ENCODE measurements around the gene ZNF337. TPM values are rescaled to one million over a fixed set of nuclear protein-coding genes. Genes with fewer than 3 reads are reported as not detected.
"Not testable (repeated sequence)": the region's sequence is repeated elsewhere in the genome, so short reads cannot be mapped to it uniquely, and the experiment has no call there.

ZNF337 gene
- total RNA-seq, 1 donor from 2014 or later = 15.5 TPM

DNA sequence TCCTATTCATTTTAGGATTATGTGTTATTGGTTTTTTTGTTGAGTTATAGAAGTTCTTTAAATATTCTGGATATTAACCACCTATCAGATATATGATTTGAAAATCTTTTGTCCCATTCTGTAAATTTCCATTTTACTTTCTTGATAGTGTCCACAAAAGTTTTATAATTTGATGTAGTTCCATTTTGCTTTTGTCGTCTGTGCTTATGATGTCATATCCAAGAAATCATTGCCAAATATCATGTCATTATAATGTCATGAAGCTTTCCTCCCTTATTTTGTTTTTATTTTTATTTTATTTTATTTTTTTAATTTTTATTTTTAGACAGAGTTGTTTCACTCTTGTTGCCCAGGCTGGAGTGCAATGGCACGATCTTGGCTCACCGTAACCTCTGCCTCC, 51.8 kb downstream of the ZNF337 start:
- POLR2A ChIA-PET = no interaction called here
- intact Hi-C loops (cut with micrococcal nuclease) = no loop called here
- Mint-ChIP-seq H3K27ac (no peak overlapping the region), H3K36me3 (ENCODE audit: low read depth) (peaks cover 23% of the 10 kb centered on the region), H3K9me3 (no peaks in the 10 kb centered on the region), H3K4me3 (no peak overlapping the region), H3K4me1 (no peaks in the 10 kb centered on the region), H3K27me3 (no peaks in the 10 kb centered on the region)
- no peak for DNase-seq
- TF ChIP-seq, protein P1, sequence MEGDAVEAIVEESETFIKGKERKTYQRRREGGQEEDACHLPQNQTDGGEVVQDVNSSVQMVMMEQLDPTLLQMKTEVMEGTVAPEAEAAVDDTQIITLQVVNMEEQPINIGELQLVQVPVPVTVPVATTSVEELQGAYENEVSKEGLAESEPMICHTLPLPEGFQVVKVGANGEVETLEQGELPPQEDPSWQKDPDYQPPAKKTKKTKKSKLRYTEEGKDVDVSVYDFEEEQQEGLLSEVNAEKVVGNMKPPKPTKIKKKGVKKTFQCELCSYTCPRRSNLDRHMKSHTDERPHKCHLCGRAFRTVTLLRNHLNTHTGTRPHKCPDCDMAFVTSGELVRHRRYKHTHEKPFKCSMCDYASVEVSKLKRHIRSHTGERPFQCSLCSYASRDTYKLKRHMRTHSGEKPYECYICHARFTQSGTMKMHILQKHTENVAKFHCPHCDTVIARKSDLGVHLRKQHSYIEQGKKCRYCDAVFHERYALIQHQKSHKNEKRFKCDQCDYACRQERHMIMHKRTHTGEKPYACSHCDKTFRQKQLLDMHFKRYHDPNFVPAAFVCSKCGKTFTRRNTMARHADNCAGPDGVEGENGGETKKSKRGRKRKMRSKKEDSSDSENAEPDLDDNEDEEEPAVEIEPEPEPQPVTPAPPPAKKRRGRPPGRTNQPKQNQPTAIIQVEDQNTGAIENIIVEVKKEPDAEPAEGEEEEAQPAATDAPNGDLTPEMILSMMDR (IDR thresholded peaks at IDR 0.05) = no peak
- ATAC-seq (ENCODE audit: low read depth) = no peak
- CTCF ChIA-PET = no interaction called here

DNA sequence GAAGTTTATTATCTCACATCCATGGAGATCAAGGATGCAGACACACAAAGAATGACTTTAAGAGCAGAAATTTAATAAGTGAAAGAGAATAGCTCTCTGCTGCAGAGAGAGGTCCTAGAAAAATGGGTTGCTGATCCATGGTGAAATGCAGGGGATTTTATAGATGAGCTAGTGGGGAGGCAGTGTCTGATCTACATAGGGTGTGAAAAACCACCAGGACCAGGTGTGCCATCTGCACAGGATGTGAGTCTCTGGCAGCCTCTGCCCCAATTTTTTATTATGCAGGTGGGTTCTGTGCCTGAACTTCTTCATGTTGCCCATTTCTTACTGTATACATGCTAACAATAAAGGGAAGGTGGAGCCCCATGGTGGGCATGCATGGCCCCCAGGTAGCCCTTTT, 52.9 kb downstream of the ZNF337 start:
- Mint-ChIP-seq H3K4me3 (no peak overlapping the region), H3K27ac (no peak overlapping the region), H3K9me3 (no peaks in the 10 kb centered on the region), H3K27me3 (no peaks in the 10 kb centered on the region), H3K4me1 (no peaks in the 10 kb centered on the region), H3K36me3 (ENCODE audit: low read depth) (peaks cover 22% of the 10 kb centered on the region)
- POLR2A ChIA-PET = no interaction called here
- CTCF ChIA-PET = no interaction called here
- intact Hi-C loops (cut with micrococcal nuclease) = no loop called here
- DNase-seq (no peak), ATAC-seq (ENCODE audit: low read depth) (no peak)
- TF ChIP-seq, protein P1 (IDR thresholded peaks at IDR 0.05) = no peak

DNA sequence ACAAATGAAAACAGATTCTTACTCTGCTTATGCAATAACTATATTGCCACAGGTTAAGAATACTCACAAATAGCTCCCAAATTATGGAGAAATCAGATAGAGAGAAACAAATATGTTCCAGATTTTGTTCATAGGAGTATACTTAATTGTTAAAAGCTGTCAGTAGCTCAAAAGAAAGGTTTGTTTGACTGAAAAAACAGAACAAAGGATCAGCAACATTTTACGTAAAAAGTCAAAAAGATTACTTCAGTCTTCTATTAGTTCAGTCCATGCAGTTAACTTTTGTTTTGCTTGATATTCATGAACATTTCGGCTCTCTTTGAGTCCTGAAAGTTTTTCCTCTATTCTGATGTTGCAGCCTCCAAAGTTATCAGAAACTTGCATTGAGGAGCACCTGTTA, 59.4 kb downstream of the ZNF337 start:
- H3K27ac Mint-ChIP-seq = no peak overlapping the region
- DNase-seq (no peak), ATAC-seq (ENCODE audit: low read depth) (no peak)
- peaks cover 7% of the 10 kb centered on the region for H3K9me3 Mint-ChIP-seq
- intact Hi-C loops (cut with micrococcal nuclease) = no loop called here
- POLR2A ChIA-PET = no interaction called here
- no peaks in the 10 kb centered on the region for H3K4me1 Mint-ChIP-seq
- peaks cover 33% of the 10 kb centered on the region for H3K36me3 Mint-ChIP-seq (ENCODE audit: low read depth)
- CTCF ChIA-PET = no interaction called here
- no peaks in the 10 kb centered on the region for H3K27me3 Mint-ChIP-seq
- H3K4me3 Mint-ChIP-seq = no peak overlapping the region
- TF ChIP-seq, protein P1 (IDR thresholded peaks at IDR 0.05) = no peak

DNA sequence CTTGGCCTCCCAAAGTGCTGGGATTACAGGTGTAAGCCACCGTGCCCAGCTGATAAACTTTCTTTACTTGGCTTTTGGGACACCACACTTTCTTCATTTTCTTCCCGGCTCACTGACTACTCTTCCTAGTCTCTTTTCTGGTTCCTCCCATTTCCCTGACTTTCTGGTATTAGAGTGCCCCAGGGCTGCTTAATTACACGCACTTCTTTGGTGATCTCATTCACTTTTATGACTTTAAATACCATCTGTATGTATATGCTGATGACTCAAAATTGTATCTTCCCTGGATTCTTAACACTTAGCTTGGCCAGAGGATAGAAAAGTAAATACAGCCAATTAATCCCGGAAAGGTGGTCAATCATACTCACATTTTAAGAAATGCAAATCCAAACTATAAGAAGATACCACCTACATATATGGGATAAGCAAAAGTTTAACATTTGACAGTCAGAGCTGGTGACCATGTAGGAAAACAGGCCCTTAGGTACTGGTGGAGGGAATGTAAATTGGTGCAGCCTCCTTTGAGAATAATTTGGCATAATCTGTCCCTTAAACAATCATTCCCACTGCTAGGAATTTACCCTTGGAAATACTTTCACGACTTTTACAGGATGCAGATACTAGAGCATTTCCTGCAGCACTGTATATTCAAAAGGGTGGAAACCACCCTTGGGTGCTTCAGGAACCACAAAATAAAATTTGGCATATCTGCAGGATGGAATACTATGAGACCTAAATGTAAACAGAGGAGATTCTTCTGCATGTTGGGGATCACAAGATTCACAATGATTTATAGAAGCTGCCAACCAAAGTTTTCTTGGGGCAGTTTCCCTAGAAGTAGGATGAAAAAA, 63.5 kb downstream of the ZNF337 start:
- TF ChIP-seq, protein P1 (IDR thresholded peaks at IDR 0.05) = no peak
- H3K36me3 Mint-ChIP-seq (ENCODE audit: low read depth) = peaks cover 31% of the 10 kb centered on the region
- no peaks in the 10 kb centered on the region for H3K27me3 Mint-ChIP-seq
- H3K4me1 Mint-ChIP-seq = no peaks in the 10 kb centered on the region
- no peak for ATAC-seq (ENCODE audit: low read depth)
- DNase-seq = no peak
- intact Hi-C loops (cut with micrococcal nuclease) = no loop called here
- CTCF ChIA-PET = no interaction called here
- H3K4me3 Mint-ChIP-seq = no peak overlapping the region
- POLR2A ChIA-PET = no interaction called here
- no peak overlapping the region for H3K27ac Mint-ChIP-seq
- peaks cover 5% of the 10 kb centered on the region for H3K9me3 Mint-ChIP-seq

DNA sequence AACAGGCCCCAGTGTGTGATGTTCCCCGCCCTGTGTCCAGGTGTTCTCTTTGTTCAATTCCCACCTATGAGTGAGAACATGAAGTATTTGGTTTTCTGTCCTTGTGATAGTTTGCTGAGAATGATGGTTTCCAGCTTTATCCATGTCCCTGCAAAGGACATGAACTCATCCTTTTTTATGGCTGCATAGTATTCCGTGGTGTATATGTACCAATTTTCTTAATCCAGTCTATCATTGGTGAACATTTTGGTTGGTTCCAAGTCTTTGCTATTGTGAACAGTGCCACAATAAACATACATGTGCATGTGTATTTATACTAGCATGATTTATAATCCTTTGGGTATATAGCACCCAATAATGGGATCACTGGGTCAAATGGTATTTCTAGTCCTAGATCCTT, 66.0 kb downstream of the ZNF337 start:
- CTCF ChIA-PET; DNase-seq; POLR2A ChIA-PET; H3K4me1 Mint-ChIP-seq; H3K9me3 Mint-ChIP-seq; ATAC-seq (ENCODE audit: low read depth); H3K27me3 Mint-ChIP-seq; H3K27ac Mint-ChIP-seq; intact Hi-C loops (cut with micrococcal nuclease); H3K4me3 Mint-ChIP-seq: not testable (repeated sequence)
- peaks cover 12% of the 10 kb centered on the region for H3K36me3 Mint-ChIP-seq (ENCODE audit: low read depth)

All from activated B cell treated with CpG ODN at 0.5 μM for 24 hours (primary cell).